DND-41 (cell line): ENCODE data around the gene PTH.

Source experiments
- ATAC-seq: fragments of 200-7000 bp; cut with Tn5 transposase; 3 replicates; pipeline ENCODE4 v1.9.1; 2021; ENCODE audit warnings: low read depth; ENCODE audit not compliant: insufficient read depth
- DNase-seq: peaks from one replicate; pipeline ENCODE4 v3.0.0-alpha.2; 2020
- H2AFZ ChIP-seq: 2 replicates; pipeline ENCODE4 v1.6.0; 2012; ENCODE audit warnings: low read depth, low read length
- H3K27ac ChIP-seq: 2 replicates; pipeline ENCODE4 v1.5.1; 2012; ENCODE audit warnings: low read length, inconsistent platforms
- H3K27me3 ChIP-seq: fragments of 200-600 bp; sonication (generic); 2 replicates; pipeline ENCODE4 v1.6.0; 2012; ENCODE audit warnings: low read length, mild to moderate bottlenecking, inconsistent platforms; ENCODE audit not compliant: insufficient read depth, poor library complexity
- H3K36me3 ChIP-seq: 2 replicates; pipeline ENCODE4 v1.5.1; 2012; ENCODE audit warnings: low read length, inconsistent platforms; ENCODE audit not compliant: insufficient read depth
- H3K4me1 ChIP-seq: 2 replicates; pipeline ENCODE4 v1.5.1; 2012; ENCODE audit warnings: mild to moderate bottlenecking, low read length; ENCODE audit not compliant: insufficient read depth
- H3K4me2 ChIP-seq: 2 replicates; pipeline ENCODE4 v1.6.0; 2012; ENCODE audit warnings: mild to moderate bottlenecking, moderate library complexity, low read length, inconsistent platforms; ENCODE audit not compliant: insufficient read depth
- H3K4me3 ChIP-seq, 2 experiments: fragments of 200-600 bp in 1 of 2; shearing (Covaris generic) in 1 of 2; 2 replicates each; pipeline ENCODE4 v1.5.1; 2012 to 2016; ENCODE audit warnings: inconsistent platforms in 2 of 2, low read length in 2 of 2, mild to moderate bottlenecking in 2 of 2, low read depth in 1 of 2, moderate library complexity in 1 of 2
- H3K79me2 ChIP-seq: 2 replicates; pipeline ENCODE4 v1.6.0; 2012; ENCODE audit warnings: low read length, inconsistent platforms; ENCODE audit not compliant: insufficient read depth
- H3K9ac ChIP-seq: 2 replicates; pipeline ENCODE4 v1.6.0; 2012; ENCODE audit warnings: low read depth, mild to moderate bottlenecking, inconsistent platforms, low read length, moderate library complexity
- H3K9me3 ChIP-seq: 2 replicates; pipeline ENCODE4 v1.5.1; 2012; ENCODE audit warnings: low read length, moderate library complexity, mild to moderate bottlenecking, inconsistent platforms; ENCODE audit not compliant: insufficient read depth, severe bottlenecking
- H4K20me1 ChIP-seq: 2 replicates; pipeline ENCODE4 v1.6.0; 2012; ENCODE audit warnings: low read length; ENCODE audit not compliant: insufficient read depth
- EZH2 ChIP-seq: IDR thresholded peaks from 3 replicates; pipeline ENCODE4 v1.6.1; 2012; ENCODE audit warnings: borderline replicate concordance, low read depth, mild to moderate bottlenecking, moderate library complexity, low read length, inconsistent platforms; ENCODE audit not compliant: severe bottlenecking
- TF ChIP-seq, protein P1 (sequence below): IDR thresholded peaks from 2 replicates; pipeline ENCODE4 v1.5.1; 2012; ENCODE audit warnings: borderline replicate concordance, low read length, moderate library complexity, mild to moderate bottlenecking; ENCODE audit not compliant: poor library complexity, severe bottlenecking; ENCODE audit errors: extremely low read depth

PTH gene

DNA sequence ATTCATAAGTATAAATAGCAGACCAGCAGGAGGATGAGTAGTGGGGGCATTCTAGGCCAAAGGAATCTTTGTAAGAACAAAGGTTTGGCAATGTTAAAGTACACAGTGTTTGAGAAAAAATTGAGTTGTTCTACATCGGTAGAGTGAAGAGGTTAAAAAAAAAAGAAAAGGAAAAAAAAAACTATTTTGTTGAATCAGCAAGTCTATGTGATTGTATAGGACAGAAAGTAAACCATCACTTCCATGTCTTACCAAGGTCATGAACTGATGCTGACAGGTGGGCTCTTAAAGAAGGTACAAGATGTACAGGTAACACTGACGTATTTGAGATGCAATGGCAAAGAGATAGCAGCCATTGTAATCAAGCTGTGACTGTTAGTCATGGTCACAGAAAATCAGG is 29.5 kb upstream of the PTH start:
- H3K4me1 ChIP-seq: no peaks in the 10 kb centered on the region
- H3K9ac ChIP-seq: no peak overlapping the region
- ATAC-seq: no peak

DNA sequence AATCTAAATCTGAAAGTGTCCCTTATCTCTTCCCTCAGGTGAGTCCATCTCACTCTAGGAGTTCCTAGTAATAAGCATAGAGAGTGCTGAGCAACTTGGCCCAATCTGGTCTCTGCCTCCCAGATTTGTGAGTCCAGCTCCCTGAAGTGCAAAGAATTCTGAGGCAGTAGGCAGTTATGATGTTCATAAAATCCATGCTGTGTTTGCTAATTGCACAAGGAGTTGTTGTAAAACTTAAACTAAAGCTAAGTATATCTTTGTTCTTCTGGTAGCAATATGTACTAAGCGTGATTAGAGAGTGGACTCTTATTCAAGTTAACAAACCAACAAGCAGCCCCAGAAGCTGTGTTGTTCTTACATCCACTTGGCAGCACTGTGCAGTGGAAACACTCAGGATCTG is 7.6 kb upstream of the PTH start:
- Histone ChIP-seq H3K9me3 (no peaks in the 10 kb centered on the region), H3K4me3 (no peak overlapping the region), H3K27me3 (peaks cover 3% of the 10 kb centered on the region), H3K79me2 (no peaks in the 10 kb centered on the region), H3K27ac (no peak overlapping the region), H3K36me3 (no peaks in the 10 kb centered on the region), H2AFZ (no peak overlapping the region), H3K9ac (no peak overlapping the region), H3K4me1 (no peaks in the 10 kb centered on the region), H4K20me1 (no peaks in the 10 kb centered on the region), H3K4me2 (no peak overlapping the region)
- DNase-seq: no peak
- ATAC-seq: no peak
- TF ChIP-seq EZH2: no peak
- TF ChIP-seq, protein P1, sequence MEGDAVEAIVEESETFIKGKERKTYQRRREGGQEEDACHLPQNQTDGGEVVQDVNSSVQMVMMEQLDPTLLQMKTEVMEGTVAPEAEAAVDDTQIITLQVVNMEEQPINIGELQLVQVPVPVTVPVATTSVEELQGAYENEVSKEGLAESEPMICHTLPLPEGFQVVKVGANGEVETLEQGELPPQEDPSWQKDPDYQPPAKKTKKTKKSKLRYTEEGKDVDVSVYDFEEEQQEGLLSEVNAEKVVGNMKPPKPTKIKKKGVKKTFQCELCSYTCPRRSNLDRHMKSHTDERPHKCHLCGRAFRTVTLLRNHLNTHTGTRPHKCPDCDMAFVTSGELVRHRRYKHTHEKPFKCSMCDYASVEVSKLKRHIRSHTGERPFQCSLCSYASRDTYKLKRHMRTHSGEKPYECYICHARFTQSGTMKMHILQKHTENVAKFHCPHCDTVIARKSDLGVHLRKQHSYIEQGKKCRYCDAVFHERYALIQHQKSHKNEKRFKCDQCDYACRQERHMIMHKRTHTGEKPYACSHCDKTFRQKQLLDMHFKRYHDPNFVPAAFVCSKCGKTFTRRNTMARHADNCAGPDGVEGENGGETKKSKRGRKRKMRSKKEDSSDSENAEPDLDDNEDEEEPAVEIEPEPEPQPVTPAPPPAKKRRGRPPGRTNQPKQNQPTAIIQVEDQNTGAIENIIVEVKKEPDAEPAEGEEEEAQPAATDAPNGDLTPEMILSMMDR: no peak

More for the DNA sequence above, 29.5 kb upstream of the PTH start:
- Histone ChIP-seq H3K79me2 (no peaks in the 10 kb centered on the region), H3K36me3 (no peaks in the 10 kb centered on the region), H3K4me3 (no peak overlapping the region), H2AFZ (no peak overlapping the region), H3K9me3 (no peaks in the 10 kb centered on the region), H4K20me1 (no peaks in the 10 kb centered on the region), H3K4me2 (no peak overlapping the region), H3K27ac (no peak overlapping the region), H3K27me3 (peaks cover 3% of the 10 kb centered on the region)
- TF ChIP-seq EZH2: no peak
- TF ChIP-seq, protein P1: no peak
- DNase-seq: no peak

DNA sequence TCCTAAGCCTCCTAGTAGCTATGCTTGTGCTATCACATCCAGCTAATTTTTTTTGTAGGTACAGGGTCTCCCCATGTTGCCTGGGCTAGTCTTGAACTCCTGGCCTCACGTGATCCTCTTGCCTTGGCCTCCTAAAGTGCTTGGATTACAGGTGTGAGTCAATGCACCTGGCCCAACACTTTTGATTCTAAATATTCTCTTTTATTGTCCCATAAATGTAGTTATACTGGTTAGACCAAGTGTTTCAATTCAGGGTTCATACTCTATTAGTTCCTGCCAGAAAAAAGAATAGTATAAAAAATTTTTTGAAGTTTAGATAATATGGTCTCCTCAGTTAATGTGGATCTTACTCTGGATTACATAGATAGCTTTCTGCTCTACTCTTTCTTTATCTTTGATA is 6.7 kb upstream of the PTH start:
- no peak for ATAC-seq
- Histone ChIP-seq H3K4me3 (no peak overlapping the region), H3K4me1 (no peaks in the 10 kb centered on the region), H2AFZ (no peak overlapping the region), H3K36me3 (no peaks in the 10 kb centered on the region), H3K27ac (no peak overlapping the region), H3K27me3 (peaks cover 5% of the 10 kb centered on the region), H3K4me2 (no peak overlapping the region), H3K9ac (no peak overlapping the region), H4K20me1 (no peaks in the 10 kb centered on the region), H3K9me3 (no peaks in the 10 kb centered on the region), H3K79me2 (no peaks in the 10 kb centered on the region)
- TF ChIP-seq, protein P1: no peak
- no peak for TF ChIP-seq EZH2
- DNase-seq: no peak

DNA sequence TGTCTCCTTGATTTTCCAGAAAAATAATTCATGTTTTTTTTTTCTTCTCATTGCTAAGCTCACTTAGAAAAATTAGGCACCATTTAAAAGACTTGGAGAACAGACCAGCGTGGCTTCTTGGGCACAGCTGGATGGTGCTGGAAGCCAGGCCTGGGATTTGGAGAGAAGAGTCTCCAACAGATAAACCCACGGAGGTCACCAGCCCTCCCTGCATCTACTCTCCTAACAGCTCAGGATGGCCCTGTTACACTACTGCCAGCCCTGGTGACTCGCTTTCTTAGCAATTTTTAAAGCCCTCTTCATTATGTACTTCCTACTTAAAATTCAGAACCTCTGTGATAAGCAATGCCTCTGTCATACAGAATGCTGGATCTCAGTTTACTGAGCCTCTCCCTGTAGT is 1.7 kb downstream of the PTH start:
- Histone ChIP-seq H3K27me3 (peaks cover 17% of the 10 kb centered on the region), H3K9me3 (no peaks in the 10 kb centered on the region), H3K79me2 (no peaks in the 10 kb centered on the region), H3K36me3 (no peaks in the 10 kb centered on the region), H3K4me3 (no peak overlapping the region), H4K20me1 (no peaks in the 10 kb centered on the region), H3K4me2 (no peak overlapping the region), H2AFZ (no peak overlapping the region), H3K9ac (no peak overlapping the region), H3K27ac (no peak overlapping the region), H3K4me1 (no peaks in the 10 kb centered on the region)
- TF ChIP-seq, protein P1: no peak
- TF ChIP-seq EZH2: no peak
- DNase-seq (no peak), ATAC-seq (no peak)
